GM12878 (cell line): ENCODE data around the gene ASCC1.

ENCODE experiments used
- CEBPZ ChIP-seq: fragments of 150-350 bp; IDR thresholded peaks from 2 replicates; pipeline ENCODE4 v1.6.1; 2016; ENCODE audit warnings: low read depth, low read length
- CREM ChIP-seq: IDR thresholded peaks from 2 replicates; pipeline ENCODE4 v1.6.1; 2014; ENCODE audit warnings: antibody characterized with exemption, low read depth
- CTCF ChIP-seq, 3 experiments: IDR thresholded peaks in 2 of 3; conservative IDR thresholded peaks in 1 of 3; 2 replicates each; pipeline ENCODE4 v1.5.1; 2011; ENCODE audit warnings: low read depth in 3 of 3, low read length in 3 of 3, mild to moderate bottlenecking in 3 of 3, control low read depth in 2 of 3, moderate library complexity in 2 of 3, inconsistent platforms in 1 of 3, mixed read lengths in 1 of 3; ENCODE audit not compliant: control insufficient read depth in 2 of 3, insufficient read depth in 1 of 3; ENCODE audit errors: extremely low read depth in 1 of 3
- HDAC6 ChIP-seq: fragments of 200-600 bp; sonication (generic); IDR thresholded peaks from one replicate; pipeline ENCODE4 v1.8.0; 2017; ENCODE audit warnings: antibody characterized with exemption; ENCODE audit not compliant: unreplicated experiment
- PKNOX1 ChIP-seq: fragments of 450-650 bp; IDR thresholded peaks from 2 replicates; pipeline ENCODE4 v1.6.1; 2016; ENCODE audit warnings: mild to moderate bottlenecking
- POLR2AphosphoS5 ChIP-seq: IDR thresholded peaks from 2 replicates; pipeline ENCODE4 v1.6.1; 2011; ENCODE audit warnings: mild to moderate bottlenecking, low read length, inconsistent platforms
- RAD21 ChIP-seq: IDR thresholded peaks from 2 replicates; pipeline ENCODE4 v1.6.1; 2011; ENCODE audit warnings: mild to moderate bottlenecking, low read depth, low read length, moderate library complexity; ENCODE audit not compliant: insufficient read depth
- SMAD1 ChIP-seq: fragments of 450-650 bp; IDR thresholded peaks from 2 replicates; pipeline ENCODE4 v1.6.1; 2018; ENCODE audit warnings: mild to moderate bottlenecking, low read depth; ENCODE audit not compliant: partially characterized antibody
- TAF1 ChIP-seq: IDR thresholded peaks from 2 replicates; pipeline ENCODE4 v1.6.1; 2011; ENCODE audit warnings: mild to moderate bottlenecking, low read depth, low read length, borderline replicate concordance
- ZNF207 ChIP-seq: fragments of 450-650 bp; IDR thresholded peaks from 2 replicates; pipeline ENCODE4 v1.6.1; 2014; ENCODE audit warnings: antibody characterized with exemption, mild to moderate bottlenecking, borderline replicate concordance
- ZNF24 ChIP-seq: fragments of 450-650 bp; IDR thresholded peaks from 2 replicates; pipeline ENCODE4 v1.6.1; 2017; ENCODE audit warnings: antibody characterized with exemption, mild to moderate bottlenecking
- ZZZ3 ChIP-seq: IDR thresholded peaks from 2 replicates; pipeline ENCODE4 v1.6.1; 2011; ENCODE audit warnings: low read depth; ENCODE audit not compliant: control insufficient read depth, insufficient read length
- TF ChIP-seq, protein P1 (sequence below): fragments of 450-650 bp; IDR thresholded peaks from 2 replicates; pipeline ENCODE4 v1.6.1; 2017; ENCODE audit warnings: mild to moderate bottlenecking
- TF ChIP-seq, protein P2 (sequence below): fragments of 450-650 bp; IDR thresholded peaks from 2 replicates; pipeline ENCODE4 v1.6.1; 2017; ENCODE audit warnings: mild to moderate bottlenecking, moderate library complexity

DNA sequence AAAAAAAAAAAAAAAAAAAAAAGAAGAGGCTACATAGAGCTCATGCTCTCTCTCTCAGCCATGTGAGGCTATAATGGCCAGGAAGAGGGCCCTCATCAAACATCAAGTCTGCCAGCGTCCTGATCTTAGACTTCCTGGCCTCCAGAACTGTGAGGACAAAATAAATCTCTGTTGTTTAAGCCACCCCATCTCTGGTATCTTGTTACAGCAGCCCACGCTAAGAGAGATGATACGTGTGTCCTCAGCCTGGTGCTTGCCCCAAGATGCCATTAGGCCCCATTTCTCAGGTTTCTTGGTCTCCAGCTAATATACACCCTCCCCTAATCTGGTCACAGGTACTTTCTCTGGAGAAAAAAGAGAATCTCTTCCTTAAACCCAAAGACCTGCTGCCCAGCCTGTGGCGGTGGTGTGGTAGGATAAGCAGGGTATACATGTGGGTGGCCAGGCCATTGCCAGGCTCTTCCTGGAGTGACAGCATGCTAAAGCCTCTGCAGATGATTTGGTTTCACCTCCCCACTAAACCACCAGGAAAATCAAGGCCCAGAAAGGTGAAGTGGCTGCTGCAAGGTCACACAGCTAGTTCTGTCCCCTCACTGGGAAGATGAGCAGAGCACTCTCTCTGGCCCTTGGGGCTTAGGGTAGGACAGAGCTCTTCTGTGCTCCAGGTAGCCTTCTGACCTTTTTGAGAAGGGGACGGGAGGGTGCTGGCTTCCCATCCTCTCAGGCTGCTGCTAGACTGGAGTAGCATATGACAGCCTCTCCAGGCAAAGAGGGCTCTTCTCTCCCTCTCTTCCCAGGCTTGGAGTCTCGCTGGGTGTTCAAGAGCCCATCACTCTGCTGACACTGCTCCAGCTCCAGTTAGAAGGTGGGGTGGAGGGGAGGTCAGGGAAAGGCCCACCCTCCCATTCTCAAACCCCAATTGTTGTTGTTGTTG, 133.0 kb downstream of the ASCC1 start:
- no peak for TF ChIP-seq RAD21
- TF ChIP-seq CTCF (IDR thresholded peaks at IDR 0.05 in 2 of 3, conservative IDR thresholded peaks at IDR 0.05 in 1 of 3; ENCODE audit: control insufficient read depth in 2 of 3, extremely low read depth in 1 of 3, insufficient read depth in 1 of 3, low read depth in 3 of 3, low read length in 3 of 3) = no peak
- TF ChIP-seq ZZZ3 = no peak
- TF ChIP-seq PKNOX1 = no peak
- no peak for TF ChIP-seq ZNF207
- no peak for TF ChIP-seq HDAC6
- no peak for TF ChIP-seq CEBPZ
- TF ChIP-seq TAF1 = no peak
- TF ChIP-seq CREM = no peak
- no peak for TF ChIP-seq SMAD1
- no peak for TF ChIP-seq ZNF24
- TF ChIP-seq, protein P1, sequence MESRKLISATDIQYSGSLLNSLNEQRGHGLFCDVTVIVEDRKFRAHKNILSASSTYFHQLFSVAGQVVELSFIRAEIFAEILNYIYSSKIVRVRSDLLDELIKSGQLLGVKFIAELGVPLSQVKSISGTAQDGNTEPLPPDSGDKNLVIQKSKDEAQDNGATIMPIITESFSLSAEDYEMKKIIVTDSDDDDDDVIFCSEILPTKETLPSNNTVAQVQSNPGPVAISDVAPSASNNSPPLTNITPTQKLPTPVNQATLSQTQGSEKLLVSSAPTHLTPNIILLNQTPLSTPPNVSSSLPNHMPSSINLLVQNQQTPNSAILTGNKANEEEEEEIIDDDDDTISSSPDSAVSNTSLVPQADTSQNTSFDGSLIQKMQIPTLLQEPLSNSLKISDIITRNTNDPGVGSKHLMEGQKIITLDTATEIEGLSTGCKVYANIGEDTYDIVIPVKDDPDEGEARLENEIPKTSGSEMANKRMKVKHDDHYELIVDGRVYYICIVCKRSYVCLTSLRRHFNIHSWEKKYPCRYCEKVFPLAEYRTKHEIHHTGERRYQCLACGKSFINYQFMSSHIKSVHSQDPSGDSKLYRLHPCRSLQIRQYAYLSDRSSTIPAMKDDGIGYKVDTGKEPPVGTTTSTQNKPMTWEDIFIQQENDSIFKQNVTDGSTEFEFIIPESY = no peak
- TF ChIP-seq, protein P2, sequence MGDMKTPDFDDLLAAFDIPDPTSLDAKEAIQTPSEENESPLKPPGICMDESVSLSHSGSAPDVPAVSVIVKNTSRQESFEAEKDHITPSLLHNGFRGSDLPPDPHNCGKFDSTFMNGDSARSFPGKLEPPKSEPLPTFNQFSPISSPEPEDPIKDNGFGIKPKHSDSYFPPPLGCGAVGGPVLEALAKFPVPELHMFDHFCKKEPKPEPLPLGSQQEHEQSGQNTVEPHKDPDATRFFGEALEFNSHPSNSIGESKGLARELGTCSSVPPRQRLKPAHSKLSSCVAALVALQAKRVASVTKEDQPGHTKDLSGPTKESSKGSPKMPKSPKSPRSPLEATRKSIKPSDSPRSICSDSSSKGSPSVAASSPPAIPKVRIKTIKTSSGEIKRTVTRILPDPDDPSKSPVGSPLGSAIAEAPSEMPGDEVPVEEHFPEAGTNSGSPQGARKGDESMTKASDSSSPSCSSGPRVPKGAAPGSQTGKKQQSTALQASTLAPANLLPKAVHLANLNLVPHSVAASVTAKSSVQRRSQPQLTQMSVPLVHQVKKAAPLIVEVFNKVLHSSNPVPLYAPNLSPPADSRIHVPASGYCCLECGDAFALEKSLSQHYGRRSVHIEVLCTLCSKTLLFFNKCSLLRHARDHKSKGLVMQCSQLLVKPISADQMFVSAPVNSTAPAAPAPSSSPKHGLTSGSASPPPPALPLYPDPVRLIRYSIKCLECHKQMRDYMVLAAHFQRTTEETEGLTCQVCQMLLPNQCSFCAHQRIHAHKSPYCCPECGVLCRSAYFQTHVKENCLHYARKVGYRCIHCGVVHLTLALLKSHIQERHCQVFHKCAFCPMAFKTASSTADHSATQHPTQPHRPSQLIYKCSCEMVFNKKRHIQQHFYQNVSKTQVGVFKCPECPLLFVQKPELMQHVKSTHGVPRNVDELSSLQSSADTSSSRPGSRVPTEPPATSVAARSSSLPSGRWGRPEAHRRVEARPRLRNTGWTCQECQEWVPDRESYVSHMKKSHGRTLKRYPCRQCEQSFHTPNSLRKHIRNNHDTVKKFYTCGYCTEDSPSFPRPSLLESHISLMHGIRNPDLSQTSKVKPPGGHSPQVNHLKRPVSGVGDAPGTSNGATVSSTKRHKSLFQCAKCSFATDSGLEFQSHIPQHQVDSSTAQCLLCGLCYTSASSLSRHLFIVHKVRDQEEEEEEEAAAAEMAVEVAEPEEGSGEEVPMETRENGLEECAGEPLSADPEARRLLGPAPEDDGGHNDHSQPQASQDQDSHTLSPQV = no peak
- TF ChIP-seq POLR2AphosphoS5 = no peak
